Measurements from ENCODE around the gene ZMAT3. TPM values are rescaled to one million over a fixed set of nuclear protein-coding genes. Genes with fewer than 3 reads are reported as not detected.

Gene ZMAT3
- total RNA-seq, 2 donors from 2014 or later = 9.6 to 12.7 TPM

- Histone ChIP-seq H3K4me1 (no peaks in the 10 kb centered on the region), H3K4me3 (no peak overlapping the region), H3K27me3 (no peaks in the 10 kb centered on the region), H3K27ac (no peak overlapping the region), H3K9ac (ENCODE audit: low read depth in 2 of 2, low read length in 2 of 2) (no peak overlapping the region), H3K36me3 (no peaks in the 10 kb centered on the region), H3K9me3 (peaks cover 11% of the 10 kb centered on the region)
- no peak for DNase-seq
- intact Hi-C loops (cut with DNase I) = no loop called here
- TF ChIP-seq CTCF (IDR thresholded peaks at IDR 0.05) = no peak
Measured at GRCh38 chr3:178987745-178988144, 83.9 kb downstream of the ZMAT3 start.

- no peak overlapping the region for H3K4me3 ChIP-seq
- no peak overlapping the region for H3K27ac ChIP-seq
- no peak for TF ChIP-seq CTCF (IDR thresholded peaks at IDR 0.05)
- no peak overlapping the region for H3K9ac ChIP-seq (ENCODE audit: low read depth in 2 of 2, low read length in 2 of 2)
- no peaks in the 10 kb centered on the region for H3K27me3 ChIP-seq
- no peaks in the 10 kb centered on the region for H3K36me3 ChIP-seq
- no peaks in the 10 kb centered on the region for H3K4me1 ChIP-seq
- intact Hi-C loops (cut with DNase I) = no loop called here
- peaks cover 11% of the 10 kb centered on the region for H3K9me3 ChIP-seq
- no peak for DNase-seq
Measured at GRCh38 chr3:178986456-178986855, 85.2 kb downstream of the ZMAT3 start.

GRCh38 chr3:178982137-178982536 lies 89.5 kb downstream of the ZMAT3 start:
- no peak for TF ChIP-seq CTCF (IDR thresholded peaks at IDR 0.05)
- Histone ChIP-seq H3K9ac (ENCODE audit: low read depth in 2 of 2, low read length in 2 of 2) (no peak overlapping the region), H3K9me3 (no peaks in the 10 kb centered on the region), H3K27me3 (no peaks in the 10 kb centered on the region), H3K36me3 (no peaks in the 10 kb centered on the region), H3K27ac (no peak overlapping the region), H3K4me1 (no peaks in the 10 kb centered on the region), H3K4me3 (no peak overlapping the region)
- DNase-seq = no peak
- intact Hi-C loops (cut with DNase I) = no loop called here

- no peaks in the 10 kb centered on the region for H3K36me3 ChIP-seq
- H3K4me1 ChIP-seq = no peaks in the 10 kb centered on the region
- intact Hi-C loops (cut with DNase I) = no loop called here
- no peak overlapping the region for H3K27ac ChIP-seq
- H3K9ac ChIP-seq (ENCODE audit: low read depth in 2 of 2, low read length in 2 of 2) = no peak overlapping the region
- no peak for TF ChIP-seq CTCF (IDR thresholded peaks at IDR 0.05)
- no peaks in the 10 kb centered on the region for H3K9me3 ChIP-seq
- H3K4me3 ChIP-seq = no peak overlapping the region
- no peak for DNase-seq
- no peaks in the 10 kb centered on the region for H3K27me3 ChIP-seq
Measured at GRCh38 chr3:178975320-178975719, 96.3 kb downstream of the ZMAT3 start.

- Histone ChIP-seq H3K4me3 (no peak overlapping the region), H3K27ac (no peak overlapping the region), H3K27me3 (no peaks in the 10 kb centered on the region), H3K9ac (ENCODE audit: low read depth in 2 of 2, low read length in 2 of 2) (no peak overlapping the region), H3K36me3 (no peaks in the 10 kb centered on the region), H3K9me3 (no peaks in the 10 kb centered on the region), H3K4me1 (no peaks in the 10 kb centered on the region)
- no peak for TF ChIP-seq CTCF (IDR thresholded peaks at IDR 0.05)
- intact Hi-C loops (cut with DNase I) = no loop called here
- no peak for DNase-seq
Measured at GRCh38 chr3:178971614-178972013, 100.0 kb downstream of the ZMAT3 start.
